WERI-Rb-1 (cell line): ENCODE measurements around the gene GAREM1.
"Not testable (repeated sequence)": the region's sequence is repeated elsewhere in the genome, so short reads cannot be mapped to it uniquely, and the experiment has no call there.

Experiments
- DNase-seq: peaks from one replicate; pipeline ENCODE4 v3.0.0-alpha.2; 2020
- H3K27ac ChIP-seq: fragments of 250-450 bp; sonication (Bioruptor Pico); 2 replicates; pipeline ENCODE4 v1.5.1; 2020; ENCODE audit warnings: mild to moderate bottlenecking, moderate library complexity
- H3K27me3 ChIP-seq: fragments of 250-450 bp; sonication (Bioruptor Pico); 2 replicates; pipeline ENCODE4 v1.5.1; 2021; ENCODE audit warnings: mild to moderate bottlenecking, low read depth, moderate library complexity; ENCODE audit not compliant: insufficient read depth, severe bottlenecking
- H3K36me3 ChIP-seq: fragments of 250-450 bp; sonication (Bioruptor Pico); 2 replicates; pipeline ENCODE4 v1.5.1; 2020; ENCODE audit warnings: mild to moderate bottlenecking, moderate library complexity
- H3K4me3 ChIP-seq: 2 replicates; pipeline ENCODE4 v1.5.1; 2011; ENCODE audit warnings: low read depth, mild to moderate bottlenecking, control low read depth, low read length
- H3K9me3 ChIP-seq: fragments of 250-450 bp; sonication (Bioruptor Pico); 2 replicates; pipeline ENCODE4 v1.5.1; 2021; ENCODE audit warnings: mild to moderate bottlenecking, moderate library complexity; ENCODE audit not compliant: severe bottlenecking
- TF ChIP-seq, protein P1 (sequence below): IDR thresholded peaks from 2 replicates; pipeline ENCODE4 v1.5.1; 2011; ENCODE audit warnings: low read depth, mild to moderate bottlenecking, control low read depth, inconsistent platforms, low read length

GAREM1 gene

DNA sequence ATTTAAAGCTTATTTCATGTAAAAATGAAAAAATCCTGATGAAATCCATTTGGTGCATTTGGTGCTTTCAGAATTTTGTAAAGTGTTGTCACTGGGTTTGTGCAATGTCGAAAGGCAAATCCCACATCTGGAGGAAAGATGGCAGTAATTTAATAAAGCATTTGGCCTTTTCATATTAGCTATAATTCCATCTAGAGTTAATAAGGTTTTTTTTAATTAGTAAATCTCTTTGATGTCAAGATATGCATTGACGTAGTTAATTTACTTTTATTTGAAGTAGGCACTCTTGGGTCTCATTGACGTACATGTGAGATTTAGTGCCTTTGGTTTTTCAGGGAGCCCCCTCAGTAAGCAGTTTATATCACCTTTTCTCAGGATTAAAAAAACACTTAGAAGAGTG is 12.3 kb upstream of the GAREM1 start:
- no peak for DNase-seq
- TF ChIP-seq, protein P1, sequence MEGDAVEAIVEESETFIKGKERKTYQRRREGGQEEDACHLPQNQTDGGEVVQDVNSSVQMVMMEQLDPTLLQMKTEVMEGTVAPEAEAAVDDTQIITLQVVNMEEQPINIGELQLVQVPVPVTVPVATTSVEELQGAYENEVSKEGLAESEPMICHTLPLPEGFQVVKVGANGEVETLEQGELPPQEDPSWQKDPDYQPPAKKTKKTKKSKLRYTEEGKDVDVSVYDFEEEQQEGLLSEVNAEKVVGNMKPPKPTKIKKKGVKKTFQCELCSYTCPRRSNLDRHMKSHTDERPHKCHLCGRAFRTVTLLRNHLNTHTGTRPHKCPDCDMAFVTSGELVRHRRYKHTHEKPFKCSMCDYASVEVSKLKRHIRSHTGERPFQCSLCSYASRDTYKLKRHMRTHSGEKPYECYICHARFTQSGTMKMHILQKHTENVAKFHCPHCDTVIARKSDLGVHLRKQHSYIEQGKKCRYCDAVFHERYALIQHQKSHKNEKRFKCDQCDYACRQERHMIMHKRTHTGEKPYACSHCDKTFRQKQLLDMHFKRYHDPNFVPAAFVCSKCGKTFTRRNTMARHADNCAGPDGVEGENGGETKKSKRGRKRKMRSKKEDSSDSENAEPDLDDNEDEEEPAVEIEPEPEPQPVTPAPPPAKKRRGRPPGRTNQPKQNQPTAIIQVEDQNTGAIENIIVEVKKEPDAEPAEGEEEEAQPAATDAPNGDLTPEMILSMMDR = no peak
- Histone ChIP-seq H3K36me3 (no peaks in the 10 kb centered on the region), H3K27ac (no peak overlapping the region), H3K4me3 (no peak overlapping the region), H3K9me3 (no peaks in the 10 kb centered on the region), H3K27me3 (peaks cover 52% of the 10 kb centered on the region)

DNA sequence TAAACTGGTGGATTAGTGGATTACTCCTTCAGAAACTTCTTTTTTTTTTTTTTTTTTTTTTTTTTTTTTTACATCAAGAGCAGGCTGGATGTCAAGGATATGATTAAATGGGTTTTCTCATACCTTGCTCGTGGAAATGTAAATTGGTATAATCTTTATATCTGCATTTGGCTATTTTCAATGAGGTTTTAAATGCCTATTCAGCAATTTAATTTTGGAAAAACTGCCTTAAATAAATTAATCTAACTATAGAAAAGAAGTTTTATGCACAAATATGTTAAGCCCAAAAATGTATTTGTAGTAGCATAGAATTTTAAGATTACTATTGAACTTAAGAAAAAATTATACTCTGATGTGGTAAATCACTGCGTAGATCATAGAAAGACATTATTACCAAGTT is 11.4 kb upstream of the GAREM1 start:
- Histone ChIP-seq H3K9me3 (no peaks in the 10 kb centered on the region), H3K27me3 (peaks cover 45% of the 10 kb centered on the region), H3K27ac (no peak overlapping the region), H3K4me3 (no peak overlapping the region), H3K36me3 (no peaks in the 10 kb centered on the region)
- DNase-seq = no peak
- TF ChIP-seq, protein P1 = no peak

DNA sequence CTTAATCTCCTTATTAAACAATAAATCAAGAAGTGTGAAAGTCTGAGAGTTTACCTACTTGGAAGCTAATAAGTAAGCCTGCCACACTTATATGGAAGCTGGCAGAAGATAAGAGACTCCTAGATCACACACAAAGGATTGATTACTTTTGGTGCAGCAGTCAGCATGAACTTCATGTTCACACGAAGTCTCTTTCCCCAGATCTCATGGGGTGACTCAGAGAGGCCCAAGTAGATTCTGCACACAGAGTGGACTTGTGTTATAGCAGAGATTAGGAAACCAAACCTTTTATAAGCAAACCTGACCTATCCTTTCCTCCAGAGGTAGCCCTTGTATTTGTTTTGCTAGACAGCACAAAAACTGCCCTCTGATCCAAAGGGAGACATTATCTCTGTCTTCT is 9.9 kb upstream of the GAREM1 start:
- H3K27ac ChIP-seq = no peak overlapping the region
- TF ChIP-seq, protein P1 = no peak
- DNase-seq = no peak
- no peaks in the 10 kb centered on the region for H3K9me3 ChIP-seq
- H3K36me3 ChIP-seq = no peaks in the 10 kb centered on the region
- no peak overlapping the region for H3K4me3 ChIP-seq
- peaks cover 46% of the 10 kb centered on the region for H3K27me3 ChIP-seq

DNA sequence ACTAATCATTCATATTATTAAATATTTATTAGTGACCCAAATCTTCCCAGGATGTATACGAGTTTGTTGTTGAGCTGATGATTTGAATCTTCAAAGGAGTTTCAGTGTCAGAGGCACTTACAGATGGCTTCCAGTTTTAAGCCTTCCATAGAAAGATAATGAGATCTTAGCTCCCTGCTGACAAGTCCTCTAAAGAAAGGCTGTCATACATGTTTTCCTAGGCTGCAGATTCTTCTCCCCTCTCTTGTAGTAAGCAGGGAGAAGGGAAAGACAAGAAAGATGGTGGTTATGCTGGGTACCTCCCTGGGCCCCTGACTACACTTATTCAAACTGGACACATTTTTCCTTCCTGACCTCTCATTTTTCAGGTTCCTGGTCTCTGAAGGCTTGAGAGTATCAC is 8.1 kb upstream of the GAREM1 start:
- DNase-seq = no peak
- Histone ChIP-seq H3K36me3 (no peaks in the 10 kb centered on the region), H3K4me3 (no peak overlapping the region), H3K27me3 (peaks cover 56% of the 10 kb centered on the region), H3K27ac (no peak overlapping the region), H3K9me3 (no peaks in the 10 kb centered on the region)
- TF ChIP-seq, protein P1 = no peak

DNA sequence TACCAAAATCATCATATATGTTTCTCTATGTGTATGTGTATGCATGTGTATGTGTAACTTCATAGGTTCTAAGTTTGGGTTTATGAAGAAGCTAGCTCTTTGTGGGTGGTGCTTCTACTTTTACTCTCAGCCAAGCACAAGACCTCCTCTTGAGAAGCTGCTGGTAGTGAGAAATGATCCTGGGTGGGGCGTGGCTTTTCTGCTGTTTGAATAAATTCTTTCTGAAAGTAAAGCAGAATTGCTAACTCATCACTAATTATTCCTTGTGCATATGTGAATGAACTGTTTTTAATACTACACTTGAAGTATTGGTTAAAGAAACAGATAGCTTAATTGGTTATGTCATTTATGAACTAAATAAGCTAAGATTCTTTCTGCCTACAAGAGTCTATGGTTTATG is 7.6 kb upstream of the GAREM1 start:
- H3K27me3 ChIP-seq = peaks cover 54% of the 10 kb centered on the region
- H3K4me3 ChIP-seq = no peak overlapping the region
- H3K27ac ChIP-seq = no peak overlapping the region
- H3K36me3 ChIP-seq = no peaks in the 10 kb centered on the region
- TF ChIP-seq, protein P1 = no peak
- DNase-seq = no peak
- no peaks in the 10 kb centered on the region for H3K9me3 ChIP-seq

DNA sequence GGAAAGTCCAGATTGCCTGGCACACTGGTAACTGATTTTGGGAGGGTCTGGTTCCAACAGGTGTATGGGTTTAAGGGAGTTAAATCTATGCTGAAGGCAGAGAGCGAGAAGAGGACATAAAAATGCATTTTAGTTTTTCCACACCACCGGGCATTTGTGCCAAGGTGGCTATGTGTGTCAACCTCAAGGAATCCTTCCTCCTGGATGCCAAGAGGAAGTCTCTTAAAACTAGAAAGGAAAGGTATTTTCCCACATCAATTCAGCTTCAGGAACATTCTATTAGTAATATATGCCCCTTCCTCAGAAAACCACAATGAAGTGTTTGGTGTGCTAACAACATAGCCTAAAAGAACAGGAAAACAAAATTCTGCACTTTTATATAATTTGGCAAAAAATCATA is 5.4 kb upstream of the GAREM1 start:
- Histone ChIP-seq H3K9me3 (peaks cover 4% of the 10 kb centered on the region), H3K27ac (no peak overlapping the region), H3K4me3 (no peak overlapping the region), H3K27me3 (peaks cover 64% of the 10 kb centered on the region), H3K36me3 (no peaks in the 10 kb centered on the region)
- no peak for DNase-seq
- TF ChIP-seq, protein P1 = no peak

DNA sequence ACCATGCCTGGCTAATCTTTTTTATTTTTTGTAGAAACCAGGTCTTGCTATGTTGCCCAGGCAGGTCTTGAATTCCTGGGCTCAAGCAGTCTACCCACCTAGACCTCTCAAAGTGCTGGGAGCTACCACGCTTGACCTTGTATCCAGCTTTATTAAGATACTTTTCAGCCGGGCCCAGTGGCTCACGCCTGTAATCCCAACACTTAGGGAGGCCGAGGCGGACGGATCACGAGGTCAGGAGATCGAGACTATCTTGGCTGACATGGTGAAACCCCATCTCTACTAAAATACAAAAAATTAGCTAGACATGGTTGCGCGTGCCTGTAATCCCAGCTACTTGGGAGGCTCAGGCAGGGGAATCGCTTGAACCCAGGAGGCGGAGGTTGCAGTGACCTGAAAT is 4.4 kb upstream of the GAREM1 start:
- H3K27me3 ChIP-seq = peaks cover 57% of the 10 kb centered on the region
- not testable (repeated sequence) for H3K36me3 ChIP-seq, DNase-seq, H3K9me3 ChIP-seq, H3K27ac ChIP-seq, H3K4me3 ChIP-seq
